Right lobe of liver (tissue), 6 donors: ENCODE results near the gene PCGF5. TPM values are rescaled to one million over a fixed set of nuclear protein-coding genes. Genes with fewer than 3 reads are reported as not detected.

Experiments used
- ATAC-seq, 4 donors: fragments of 200-7000 bp; cut with Tn5 transposase; one replicate each; pipeline ENCODE4 v1.9.1; 2020; ENCODE audit warnings: mild to moderate bottlenecking in 4 of 4, moderate library complexity in 4 of 4
- DNase-seq, 3 donors: peaks; one replicate each; pipeline ENCODE4 v3.0.0-alpha.2; 2020
- H3K27ac ChIP-seq, 3 donors: fragments of 200-600 bp; one replicate each; pipeline ENCODE4 v1.8.0; 2022
- H3K27me3 ChIP-seq, 2 donors: fragments of 200-600 bp; one replicate each; pipeline ENCODE4 v1.8.0; 2022
- H3K36me3 ChIP-seq, 4 donors: fragments of 200-600 bp; sonication (generic) in 1 of 4; one replicate each; pipeline versions ENCODE4 v1.5.1 to v1.8.0; 2017 to 2022; ENCODE audit warnings: control low read depth in 1 of 4
- H3K4me1 ChIP-seq, 4 donors: fragments of 200-600 bp; sonication (generic) in 1 of 4; one replicate each; pipeline versions ENCODE4 v1.5.1 to v1.8.0; 2017 to 2022; ENCODE audit warnings: control low read depth in 1 of 4
- H3K4me3 ChIP-seq, 3 donors: fragments of 200-600 bp; one replicate each; pipeline ENCODE4 v1.8.0; 2022
- H3K9me3 ChIP-seq, 4 donors: fragments of 200-600 bp; sonication (generic) in 1 of 4; one replicate each; pipeline versions ENCODE4 v1.5.1 to v1.8.0; 2017 to 2022; ENCODE audit warnings: control low read depth in 1 of 4
- CTCF ChIP-seq, 4 donors: fragments of 200-600 bp in 3 of 4; fragments of 450-650 bp in 1 of 4; IDR thresholded peaks; one replicate each; pipeline versions ENCODE4 v1.5.1 to v1.8.0; 2016 to 2022; ENCODE audit warnings: antibody characterized with exemption in 4 of 4, mild to moderate bottlenecking in 2 of 4
- POLR2A ChIP-seq: fragments of 450-650 bp; IDR thresholded peaks from one replicate; pipeline ENCODE4 v1.6.1; 2017; ENCODE audit warnings: antibody characterized with exemption, mild to moderate bottlenecking
- WGBS: methylation state at CpG from one replicate; pipeline ENCODE4 v1.1.6; 2018; ENCODE audit warnings: low coverage, low lambda C conversion rate; ENCODE audit not compliant: insufficient coverage; ENCODE audit errors: missing lambda C conversion rate; 5-methylcytosine and 5-hydroxymethylcytosine counted together
- intact Hi-C, 2 donors: fragments of 100-400 bp; cut with DNase I; formaldehyde crosslinking; loops; one replicate each; pipeline versions ENCODE4 v1.11.2 to v1.14.1; 2022
- total RNA-seq, 6 experiments: library from RNA; depleted of rRNA in 2 of 6; stranded (reverse); fragments of >200 nt in 2 of 6; fragmentation: NEBNext Ultra II Directional in 3 of 6; extraction: Animal tissue kit (Norgen Biotek cat#: 25700) in 3 of 6; gene quantifications; one replicate each; pipeline versions ENCODE4 v1.1.0 to v1.2.4, GENCODE V29; 2016 to 2023
- donor health status: DM: no; HTN: yes; CAD: no.
- donor health status: DM: no; HTN: no; CAD: no.
- donor health status: DM: no; HTN: no; CAD: no.
- donor health status: DM: no; HTN: yes; CAD: no.
- donor health status: DM: no; HTN: yes; CAD: no.

Gene PCGF5
- total RNA-seq, 6 experiments from 2014 or later = 25.6 to 30.9 (median 30.0) TPM

GRCh38 chr10:91311601-91312381, 91.3 kb downstream of the PCGF5 start:
- ATAC-seq (no peak), DNase-seq (no peak)
- Histone ChIP-seq H3K27ac (no peak overlapping the region), H3K36me3 (no peaks in the 10 kb centered on the region), H3K27me3 (no peaks in the 10 kb centered on the region), H3K4me1 (no peaks in the 10 kb centered on the region), H3K4me3 (no peak overlapping the region), H3K9me3 (no peaks in the 10 kb centered on the region)
- TF ChIP-seq CTCF (IDR thresholded peaks at IDR 0.05) (no peak), POLR2A (no peak)
- intact Hi-C loops = no loop called here

GRCh38 chr10:91312382-91312733, 91.9 kb downstream of the PCGF5 start:
- Histone ChIP-seq H3K27ac (no peak overlapping the region), H3K27me3 (no peaks in the 10 kb centered on the region), H3K4me1 (no peaks in the 10 kb centered on the region), H3K9me3 (no peaks in the 10 kb centered on the region), H3K4me3 (no peak overlapping the region), H3K36me3 (no peaks in the 10 kb centered on the region)
- TF ChIP-seq CTCF (IDR thresholded peaks at IDR 0.05) = no peak
- TF ChIP-seq POLR2A = no peak
- WGBS = 65% methylated on average over 2 of the region's 2 CpGs
- intact Hi-C loops = no loop called here
- ATAC-seq (no peak), DNase-seq (no peak)

- Histone ChIP-seq H3K4me1 (no peaks in the 10 kb centered on the region), H3K36me3 (no peaks in the 10 kb centered on the region), H3K9me3 (no peaks in the 10 kb centered on the region), H3K27ac (no peak overlapping the region), H3K4me3 (no peak overlapping the region), H3K27me3 (no peaks in the 10 kb centered on the region)
- TF ChIP-seq CTCF (IDR thresholded peaks at IDR 0.05) (no peak), POLR2A (no peak)
- 68% methylated on average over 5 of the region's 6 CpGs for WGBS
- ATAC-seq (no peak), DNase-seq (no peak)
- intact Hi-C loops = no loop called here
These were observed 93.5 kb downstream of the PCGF5 start for GRCh38 chr10:91313796-91314485.

- no peaks in the 10 kb centered on the region for H3K4me1 ChIP-seq
- WGBS = 23% methylated on average over 2 of the region's 2 CpGs
- no peak overlapping the region for H3K4me3 ChIP-seq
- no peak overlapping the region for H3K27ac ChIP-seq
- no peak for DNase-seq
- TF ChIP-seq CTCF (IDR thresholded peaks at IDR 0.05) = no peak
- no peak for TF ChIP-seq POLR2A
- intact Hi-C loops = no loop called here
- no peaks in the 10 kb centered on the region for H3K36me3 ChIP-seq
- ATAC-seq = no peak
- no peaks in the 10 kb centered on the region for H3K9me3 ChIP-seq
- no peaks in the 10 kb centered on the region for H3K27me3 ChIP-seq
These were observed 96.0 kb downstream of the PCGF5 start for GRCh38 chr10:91316486-91316885.
